Measurements from ENCODE around the gene HOMER3. TPM values are rescaled to one million over a fixed set of nuclear protein-coding genes. Genes with fewer than 3 reads are reported as not detected.

The HOMER3 gene
- total RNA-seq, 3 donors from 2014 or later, result 0.53 to 1.1 (median 0.79) TPM

DNA sequence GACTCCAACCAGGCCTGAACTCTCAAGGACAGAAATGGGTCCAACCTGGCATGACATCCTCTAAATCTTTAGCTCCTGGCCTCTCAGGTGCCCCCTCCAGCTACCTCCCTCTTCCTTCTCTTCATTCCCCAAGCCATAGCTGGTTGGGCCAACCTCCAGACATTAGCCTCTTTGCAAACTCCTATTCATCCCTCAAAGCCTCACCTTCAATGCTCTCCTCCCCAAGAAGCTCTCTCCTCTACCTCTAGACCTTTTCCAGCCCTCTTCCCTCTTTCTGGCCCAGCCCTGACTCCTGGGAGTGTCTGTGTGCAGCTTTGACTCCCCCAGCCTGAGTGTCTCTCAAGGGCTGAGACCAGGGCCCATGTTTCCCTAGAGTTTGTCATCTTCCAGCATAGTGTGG is 5.3 kb upstream of the HOMER3 start:
- Mint-ChIP-seq H3K4me3 (no peak overlapping the region), H3K27me3 (ENCODE audit: low read depth) (peaks cover 22% of the 10 kb centered on the region), H3K36me3 (ENCODE audit: insufficient read depth) (no peaks in the 10 kb centered on the region), H3K4me1 (ENCODE audit: low read depth) (peaks cover 7% of the 10 kb centered on the region), H3K9me3 (no peaks in the 10 kb centered on the region)
- ATAC-seq (no peak), DNase-seq (no peak)

DNA sequence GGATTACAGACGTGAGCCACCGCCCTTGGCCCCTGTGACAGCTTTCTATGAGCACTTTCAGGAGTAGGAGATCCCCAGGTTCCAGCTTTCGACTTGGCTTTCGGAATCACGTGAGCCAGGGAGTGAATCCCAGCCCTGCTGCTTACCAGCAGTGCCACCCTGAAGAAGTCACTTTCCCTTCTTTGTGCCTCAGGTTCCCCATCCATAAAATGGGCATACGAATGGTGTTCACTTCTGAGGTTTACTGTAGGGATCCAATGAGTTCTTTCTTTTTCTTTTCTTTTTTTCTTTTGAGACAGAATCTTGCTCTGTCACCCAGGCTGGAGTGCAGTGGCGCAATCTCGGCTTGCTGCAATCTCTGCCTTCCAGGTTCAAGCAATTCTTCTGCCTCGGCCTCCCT is 4.3 kb upstream of the HOMER3 start:
- Mint-ChIP-seq H3K4me1 (ENCODE audit: low read depth) (peaks cover 10% of the 10 kb centered on the region), H3K27me3 (ENCODE audit: low read depth) (peaks cover 25% of the 10 kb centered on the region), H3K36me3 (ENCODE audit: insufficient read depth) (no peaks in the 10 kb centered on the region), H3K9me3 (no peaks in the 10 kb centered on the region), H3K4me3 (no peak overlapping the region)
- DNase-seq (no peak), ATAC-seq (no peak)

DNA sequence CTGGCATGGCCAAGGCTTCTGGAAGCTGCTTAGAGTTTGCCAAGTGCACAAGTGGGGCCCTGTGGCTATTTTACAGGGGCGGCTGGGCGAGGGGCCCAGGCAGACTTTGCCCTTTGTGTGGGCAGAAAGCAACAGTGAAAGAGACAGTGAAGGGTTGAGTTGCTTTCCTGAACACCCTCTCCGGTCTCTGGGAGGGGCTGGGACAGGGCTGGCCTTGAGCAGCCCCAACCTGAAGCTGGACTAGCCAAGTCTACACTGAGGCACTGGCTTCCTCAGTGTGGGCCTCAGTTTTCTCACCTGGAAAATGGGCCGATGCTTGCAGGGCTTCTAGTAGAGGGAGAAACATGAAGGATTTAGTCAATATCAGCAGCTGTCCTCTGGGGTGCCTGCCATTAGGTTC is 2.4 kb upstream of the HOMER3 start:
- Mint-ChIP-seq H3K4me3 (no peak overlapping the region), H3K27me3 (ENCODE audit: low read depth) (peaks cover 35% of the 10 kb centered on the region), H3K4me1 (ENCODE audit: low read depth) (peaks cover 17% of the 10 kb centered on the region), H3K36me3 (ENCODE audit: insufficient read depth) (no peaks in the 10 kb centered on the region), H3K9me3 (no peaks in the 10 kb centered on the region)
- ATAC-seq, result no peak
- DNase-seq, result no peak

DNA sequence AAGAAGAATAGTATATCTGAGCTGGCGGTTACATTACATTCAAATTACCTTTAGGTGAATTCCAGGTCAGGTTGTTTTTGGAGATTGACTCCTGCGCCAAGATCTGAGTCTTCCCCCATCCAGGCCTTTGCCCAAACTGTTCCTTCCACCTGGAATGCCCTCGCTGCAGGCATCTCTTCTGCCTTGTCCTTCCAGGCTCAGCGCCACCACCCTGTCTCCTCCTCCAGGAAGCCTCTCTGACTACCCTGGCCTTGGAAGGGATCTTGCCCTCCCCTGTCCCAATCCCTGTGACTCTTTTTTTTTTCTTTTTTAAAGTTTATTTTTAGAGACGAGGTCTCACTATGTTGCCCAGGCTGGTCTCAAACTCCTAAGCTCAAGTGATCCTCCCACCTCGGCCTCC is 1.7 kb upstream of the HOMER3 start:
- no peak overlapping the region for H3K4me3 Mint-ChIP-seq
- peaks cover 43% of the 10 kb centered on the region for H3K27me3 Mint-ChIP-seq (ENCODE audit: low read depth)
- ATAC-seq (no peak), DNase-seq (no peak)
- H3K36me3 Mint-ChIP-seq (ENCODE audit: insufficient read depth), result no peaks in the 10 kb centered on the region
- H3K9me3 Mint-ChIP-seq, result no peaks in the 10 kb centered on the region
- peaks cover 17% of the 10 kb centered on the region for H3K4me1 Mint-ChIP-seq (ENCODE audit: low read depth)

DNA sequence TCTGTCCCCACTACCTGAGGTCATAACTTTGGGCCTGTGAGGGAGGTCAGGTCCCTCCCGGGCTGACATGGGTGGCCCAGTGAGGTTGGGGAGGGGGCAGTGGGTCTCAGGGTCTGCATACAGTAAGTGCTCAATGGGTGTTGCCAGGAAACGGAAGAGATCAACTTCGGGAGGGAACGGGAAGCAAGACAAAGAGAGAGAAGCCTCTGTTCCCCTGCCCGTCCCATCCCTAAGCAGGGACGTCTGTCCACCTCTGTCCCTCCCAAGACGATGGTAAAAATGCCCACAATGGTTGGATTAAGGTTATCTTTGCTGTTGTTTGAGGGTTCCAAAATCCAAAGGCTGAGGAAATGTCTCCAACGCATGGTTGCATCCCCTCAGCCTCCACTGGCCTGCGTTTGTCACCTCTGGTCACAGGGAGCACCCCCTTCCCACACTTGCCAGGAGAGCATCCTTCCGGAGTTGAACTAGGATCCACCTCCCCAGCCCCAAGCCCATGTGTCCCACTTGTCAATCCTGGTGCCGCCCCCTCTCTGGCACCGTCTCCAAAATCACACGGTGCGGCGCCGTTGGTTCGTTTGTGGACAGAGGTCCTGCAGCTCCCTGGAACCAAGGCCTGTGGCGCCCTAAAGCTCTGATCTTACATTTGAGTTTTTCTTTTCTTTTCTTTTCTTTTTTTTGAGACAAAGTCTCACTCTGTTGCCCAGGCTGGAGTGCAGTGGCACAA is 774 bp upstream of the HOMER3 start:
- no peak for DNase-seq
- H3K27me3 Mint-ChIP-seq (ENCODE audit: low read depth), result peaks cover 44% of the 10 kb centered on the region
- H3K4me3 Mint-ChIP-seq, result peak overlapping the region; percentile 21
- no peaks in the 10 kb centered on the region for H3K36me3 Mint-ChIP-seq (ENCODE audit: insufficient read depth)
- no peak for ATAC-seq
- no peaks in the 10 kb centered on the region for H3K9me3 Mint-ChIP-seq
- H3K4me1 Mint-ChIP-seq (ENCODE audit: low read depth), result peaks cover 14% of the 10 kb centered on the region

DNA sequence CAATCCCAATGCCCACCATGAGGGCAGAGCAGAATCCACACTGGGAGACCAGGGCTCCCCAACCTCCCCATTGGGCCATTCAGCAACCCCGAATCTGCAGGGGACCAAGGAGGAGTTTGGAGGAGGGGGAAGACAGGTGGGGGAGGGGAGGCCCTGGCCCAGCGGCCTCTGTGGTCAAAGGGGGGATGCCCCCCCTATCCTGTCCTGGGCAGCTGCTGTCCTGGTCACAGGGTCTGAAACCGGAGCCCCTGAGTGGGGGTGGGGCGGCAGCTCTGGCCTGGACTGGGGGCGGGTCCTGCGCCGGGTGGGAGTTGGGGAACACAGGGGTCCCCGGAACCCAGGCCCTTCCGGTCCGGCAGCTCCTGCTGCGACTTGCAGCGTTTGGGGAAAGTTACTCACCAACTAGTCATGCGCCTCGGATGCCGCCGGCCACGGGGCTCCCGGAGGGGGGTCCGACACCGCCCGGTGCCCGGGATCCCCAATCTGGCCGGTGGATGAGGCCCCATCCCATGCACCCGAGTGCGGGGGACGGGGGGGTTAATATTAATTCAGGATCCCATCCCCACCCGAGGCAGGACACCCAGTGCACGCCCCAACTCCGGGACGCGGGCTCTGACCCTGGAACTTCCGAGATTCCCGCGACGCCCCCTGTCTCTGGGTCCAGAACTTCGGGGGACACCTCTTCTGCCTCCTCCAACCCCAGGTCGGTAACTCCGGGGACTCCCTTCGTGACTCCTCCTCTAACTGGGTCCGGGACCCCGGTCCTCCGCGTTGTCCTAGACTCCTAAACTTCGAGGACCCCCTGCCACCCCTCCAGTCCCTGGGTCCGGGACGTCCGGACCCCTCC is 872 bp downstream of the HOMER3 start:
- ATAC-seq (peak; percentile 16 to 32), DNase-seq (no peak)
- peaks cover 12% of the 10 kb centered on the region for H3K4me1 Mint-ChIP-seq (ENCODE audit: low read depth)
- no peaks in the 10 kb centered on the region for H3K36me3 Mint-ChIP-seq (ENCODE audit: insufficient read depth)
- no peaks in the 10 kb centered on the region for H3K9me3 Mint-ChIP-seq
- H3K4me3 Mint-ChIP-seq, result peak overlapping the region; percentile 67
- peaks cover 40% of the 10 kb centered on the region for H3K27me3 Mint-ChIP-seq (ENCODE audit: low read depth)

DNA sequence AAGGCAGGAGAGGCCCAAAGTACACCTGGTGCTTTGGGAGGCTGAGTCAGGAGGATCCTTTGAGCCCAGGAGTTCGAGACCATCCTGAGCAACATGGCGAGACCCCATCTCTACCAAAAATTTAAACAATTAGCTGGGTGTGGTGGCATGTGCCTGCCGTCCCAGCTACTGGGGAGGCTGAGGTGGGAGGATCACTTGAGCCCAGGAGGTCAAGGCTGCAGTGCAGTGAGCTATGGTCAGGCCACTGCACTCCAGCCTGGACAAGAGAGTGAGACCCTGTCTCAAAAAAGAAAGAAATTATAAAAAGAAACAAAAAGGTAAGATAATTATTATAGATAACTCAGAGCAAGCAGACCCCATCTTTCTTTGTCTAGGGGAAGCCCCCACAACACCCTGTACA is 1.9 kb downstream of the HOMER3 start:
- DNase-seq (no peak), ATAC-seq (no peak)
- Mint-ChIP-seq H3K9me3 (no peaks in the 10 kb centered on the region), H3K4me1 (ENCODE audit: low read depth) (peaks cover 12% of the 10 kb centered on the region), H3K27me3 (ENCODE audit: low read depth) (peaks cover 45% of the 10 kb centered on the region), H3K36me3 (ENCODE audit: insufficient read depth) (no peaks in the 10 kb centered on the region), H3K4me3 (no peak overlapping the region)

DNA sequence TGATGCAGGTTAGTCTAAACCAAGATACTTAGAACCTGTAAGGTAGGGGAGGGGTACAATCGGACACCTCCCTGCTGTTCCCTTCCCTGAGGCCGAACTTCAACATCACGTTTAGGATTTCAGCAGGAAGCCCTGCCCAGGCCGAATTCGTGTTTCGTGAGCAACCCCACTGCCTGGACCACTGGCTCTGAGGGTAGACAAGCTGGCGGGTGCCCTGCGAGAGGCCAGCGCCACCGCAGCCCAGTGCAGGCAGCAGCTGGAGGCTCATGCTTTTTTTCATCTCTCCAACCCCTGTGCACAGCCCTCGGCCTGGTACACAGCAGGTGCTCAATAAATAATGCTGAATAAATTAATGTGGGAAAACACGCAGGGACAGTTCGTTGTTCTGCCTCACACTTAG is 7.7 kb downstream of the HOMER3 start:
- DNase-seq (no peak), ATAC-seq (no peak)
- Mint-ChIP-seq H3K4me1 (ENCODE audit: low read depth) (peaks cover 7% of the 10 kb centered on the region), H3K4me3 (no peak overlapping the region), H3K9me3 (no peaks in the 10 kb centered on the region), H3K36me3 (ENCODE audit: insufficient read depth) (no peaks in the 10 kb centered on the region), H3K27me3 (ENCODE audit: low read depth) (peaks cover 23% of the 10 kb centered on the region)

DNA sequence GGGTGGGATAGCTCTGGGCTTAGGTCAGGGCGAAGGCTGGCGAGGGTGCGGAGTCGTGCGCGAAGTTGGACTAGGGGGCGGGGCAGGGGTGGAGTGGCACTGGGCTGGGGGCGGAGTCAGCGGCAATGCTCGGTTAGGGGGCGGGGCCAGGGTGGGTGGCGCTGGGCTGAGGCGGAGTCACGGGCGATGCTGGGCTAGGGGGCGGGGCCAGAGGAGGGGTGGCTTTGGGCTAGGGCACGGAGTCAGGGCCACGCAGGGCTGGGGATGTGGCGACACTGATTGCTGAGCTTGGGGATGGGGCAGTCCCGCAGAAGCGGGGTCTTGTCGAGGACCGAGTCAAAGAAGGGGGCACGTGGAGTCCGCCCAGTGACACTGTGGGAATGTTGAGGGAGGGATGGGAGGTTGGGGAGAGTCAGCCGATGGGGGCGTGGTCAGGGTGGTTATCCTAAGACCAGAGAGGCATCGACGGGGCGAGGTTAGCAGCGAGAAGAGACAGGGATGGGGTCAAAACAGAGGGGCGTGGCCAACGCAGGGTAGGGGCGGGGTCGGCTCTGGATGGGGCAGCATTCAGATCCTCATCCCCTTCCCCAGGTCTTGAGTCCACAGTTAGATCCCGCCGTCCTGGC is 8.7 kb downstream of the HOMER3 start:
- ATAC-seq, result peak; percentile 92 to 94
- peaks cover 7% of the 10 kb centered on the region for H3K4me1 Mint-ChIP-seq (ENCODE audit: low read depth)
- no peaks in the 10 kb centered on the region for H3K9me3 Mint-ChIP-seq
- H3K36me3 Mint-ChIP-seq (ENCODE audit: insufficient read depth), result no peaks in the 10 kb centered on the region
- DNase-seq, result peak; percentile 81
- H3K27me3 Mint-ChIP-seq (ENCODE audit: low read depth), result peaks cover 14% of the 10 kb centered on the region
- peak overlapping the region; percentile 67 for H3K4me3 Mint-ChIP-seq

DNA sequence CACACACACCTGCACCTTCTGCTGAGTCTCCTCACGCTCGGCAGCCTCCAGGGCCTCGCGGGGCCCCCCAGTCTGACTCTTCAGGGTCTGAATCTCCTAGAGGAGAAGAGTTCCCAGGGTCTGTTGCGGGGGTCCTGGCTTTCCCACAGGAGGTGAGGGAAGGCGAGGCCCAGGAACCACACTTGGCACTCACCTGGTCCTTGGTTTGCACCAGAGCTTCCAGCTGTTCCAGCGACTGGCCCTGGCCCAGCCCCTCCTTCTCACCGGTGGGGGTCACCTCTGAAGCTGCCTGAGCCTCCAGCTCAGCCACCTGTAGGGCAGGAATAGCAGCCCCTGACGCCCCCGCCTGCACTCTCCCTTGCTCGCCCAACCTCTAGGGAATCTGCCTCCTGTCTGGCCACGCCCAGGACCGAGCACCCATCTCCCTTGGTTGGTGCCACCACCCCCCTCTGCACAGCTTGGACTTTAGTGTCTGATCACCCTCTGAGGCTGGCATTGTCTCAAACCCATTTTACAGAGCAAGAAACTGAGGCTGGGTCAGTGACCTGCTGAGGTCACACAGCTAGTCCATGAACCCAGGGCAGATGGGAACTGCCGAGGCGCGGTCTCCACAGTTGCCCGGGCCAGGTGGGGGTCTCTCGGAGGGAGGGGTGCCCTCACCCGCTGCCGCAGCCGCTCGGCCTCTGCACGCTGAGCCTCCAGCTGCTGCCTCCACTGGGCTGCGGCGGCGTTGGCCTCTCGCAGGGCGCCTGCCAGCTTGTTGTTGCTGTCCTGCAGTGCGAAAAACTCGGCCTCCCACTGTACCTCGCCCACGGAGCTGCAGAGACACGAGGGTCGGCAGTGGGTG is 9.5 kb downstream of the HOMER3 start:
- Mint-ChIP-seq H3K4me1 (ENCODE audit: low read depth) (peaks cover 7% of the 10 kb centered on the region), H3K4me3 (no peak overlapping the region), H3K27me3 (ENCODE audit: low read depth) (peaks cover 14% of the 10 kb centered on the region), H3K9me3 (no peaks in the 10 kb centered on the region), H3K36me3 (ENCODE audit: insufficient read depth) (no peaks in the 10 kb centered on the region)
- DNase-seq (no peak), ATAC-seq (no peak)

DNA sequence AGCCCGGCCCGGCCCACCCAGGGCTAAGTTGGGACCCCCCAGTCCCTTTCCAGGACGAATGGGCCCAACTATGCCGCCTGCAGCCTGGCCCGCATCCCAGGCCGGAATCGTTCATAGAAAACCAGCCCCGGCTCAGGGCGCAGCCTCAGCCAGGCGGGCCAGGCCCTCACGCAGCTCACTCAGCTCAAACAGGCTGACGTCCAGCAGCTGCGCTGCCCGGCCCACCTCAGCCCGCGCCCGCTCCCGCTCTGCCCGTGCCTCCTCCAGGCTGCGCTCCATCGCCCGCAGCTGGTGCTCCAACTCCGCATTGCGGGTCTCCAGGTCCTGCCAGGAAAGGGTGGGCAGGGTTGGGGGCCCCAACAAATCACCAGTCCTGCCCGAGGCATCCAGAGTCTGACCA is 11.7 kb downstream of the HOMER3 start:
- Mint-ChIP-seq H3K4me1 (ENCODE audit: low read depth) (peaks cover 7% of the 10 kb centered on the region), H3K9me3 (no peaks in the 10 kb centered on the region), H3K4me3 (no peak overlapping the region), H3K36me3 (ENCODE audit: insufficient read depth) (peaks cover 11% of the 10 kb centered on the region), H3K27me3 (ENCODE audit: low read depth) (peaks cover 11% of the 10 kb centered on the region)
- ATAC-seq (no peak), DNase-seq (no peak)

DNA sequence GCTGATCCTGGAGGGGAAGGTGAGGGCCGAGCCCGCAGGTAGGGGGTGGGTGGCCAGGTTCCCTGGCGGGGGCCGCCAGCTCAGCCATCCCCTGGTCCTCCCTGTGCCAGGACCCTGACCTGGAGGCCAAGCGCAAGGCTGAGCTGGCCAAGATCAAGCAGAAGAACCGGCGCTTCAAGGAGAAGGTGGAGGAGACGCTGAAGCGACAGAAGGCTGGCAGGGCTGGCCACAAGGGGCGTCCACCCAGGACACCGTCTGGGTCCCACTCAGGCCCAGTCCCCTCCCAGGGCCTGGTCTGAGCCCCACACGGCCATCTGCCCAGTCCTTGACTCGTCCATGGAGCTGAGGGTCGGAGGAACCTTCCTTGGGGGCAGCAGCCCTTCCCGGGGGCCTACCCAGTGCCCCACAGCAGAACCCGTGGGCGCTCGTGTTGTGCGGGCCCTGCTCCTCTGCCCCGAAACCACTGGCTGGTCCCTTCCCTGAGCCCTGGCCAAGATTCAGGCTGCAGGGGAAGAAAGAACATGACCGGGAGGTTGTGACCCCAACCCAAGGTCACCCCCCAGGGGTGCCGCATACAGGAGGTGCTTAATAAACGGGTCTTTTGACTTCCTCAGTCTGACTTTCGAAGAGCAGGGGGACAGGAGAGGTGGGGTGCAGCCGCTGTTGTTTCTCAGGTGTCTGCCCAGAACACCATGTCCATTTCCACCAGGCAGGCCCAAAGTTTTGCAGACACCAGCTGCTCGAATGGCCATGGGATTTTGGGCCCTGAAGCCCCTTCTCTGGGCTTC is 12.8 kb downstream of the HOMER3 start:
- H3K9me3 Mint-ChIP-seq, result no peaks in the 10 kb centered on the region
- H3K27me3 Mint-ChIP-seq (ENCODE audit: low read depth), result peaks cover 3% of the 10 kb centered on the region
- no peak overlapping the region for H3K4me3 Mint-ChIP-seq
- peaks cover 7% of the 10 kb centered on the region for H3K4me1 Mint-ChIP-seq (ENCODE audit: low read depth)
- H3K36me3 Mint-ChIP-seq (ENCODE audit: insufficient read depth), result peaks cover 15% of the 10 kb centered on the region
- ATAC-seq (no peak), DNase-seq (no peak)

DNA sequence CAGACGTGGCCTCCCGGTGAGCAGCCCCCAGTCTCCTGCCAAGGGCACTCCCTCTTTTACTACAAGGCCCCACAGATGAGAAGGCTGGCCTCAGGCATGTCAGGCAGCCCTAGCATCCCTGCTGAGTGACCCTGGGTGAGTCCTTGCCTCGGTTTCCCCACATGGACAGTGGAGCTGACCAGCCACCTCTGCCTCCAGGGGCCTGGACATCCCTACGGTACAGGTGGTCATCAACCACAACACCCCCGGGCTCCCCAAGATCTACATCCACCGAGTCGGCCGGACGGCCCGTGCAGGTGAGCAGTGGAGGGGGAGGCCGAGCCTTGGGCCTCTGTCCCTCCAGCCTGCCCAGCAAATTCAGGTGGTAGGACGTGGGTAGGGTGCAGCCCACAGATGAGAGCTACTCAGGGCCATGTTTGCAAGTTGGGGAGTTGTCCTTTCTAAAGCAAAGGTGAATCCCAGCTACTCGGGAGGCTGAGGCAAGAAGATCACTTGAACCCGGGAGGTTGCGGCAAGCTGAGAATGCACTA is 16.3 kb downstream of the HOMER3 start:
- no peaks in the 10 kb centered on the region for H3K27me3 Mint-ChIP-seq (ENCODE audit: low read depth)
- H3K4me1 Mint-ChIP-seq (ENCODE audit: low read depth), result peaks cover 12% of the 10 kb centered on the region
- H3K9me3 Mint-ChIP-seq, result no peaks in the 10 kb centered on the region
- no peak overlapping the region for H3K4me3 Mint-ChIP-seq
- no peak for ATAC-seq
- DNase-seq, result no peak
- peaks cover 20% of the 10 kb centered on the region for H3K36me3 Mint-ChIP-seq (ENCODE audit: insufficient read depth)
